Fibroblast of gingiva (primary cell): ENCODE data around the gene NPVF.
A peak's percentile ranks its signal among the peaks of the same experiment; 100 is the strongest.

Source experiments
- DNase-seq: peaks from one replicate; pipeline ENCODE4 v3.0.0-alpha.2; 2011; ENCODE audit warnings: low read depth

NPVF gene

DNA sequence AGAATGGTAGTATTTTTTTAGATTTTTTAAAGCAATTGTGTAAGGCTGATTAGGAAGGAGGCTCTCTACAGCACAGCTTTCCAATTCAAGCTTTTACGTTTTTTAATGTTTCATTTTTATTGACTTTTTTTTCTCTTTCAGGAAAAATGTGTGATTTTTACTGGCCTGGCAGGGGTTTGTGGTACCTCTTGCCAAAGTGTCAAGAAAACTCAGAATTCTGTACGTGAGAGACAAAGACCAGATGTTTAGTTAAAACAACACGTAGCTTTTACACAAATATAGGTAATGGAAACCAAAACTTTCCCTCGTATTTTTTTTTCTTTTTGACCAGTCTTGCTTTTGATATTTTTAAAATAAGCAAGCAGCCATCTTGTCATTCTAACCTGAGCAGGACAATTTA, 6.0 kb upstream of the NPVF start:
- DNase-seq, result no peak

DNA sequence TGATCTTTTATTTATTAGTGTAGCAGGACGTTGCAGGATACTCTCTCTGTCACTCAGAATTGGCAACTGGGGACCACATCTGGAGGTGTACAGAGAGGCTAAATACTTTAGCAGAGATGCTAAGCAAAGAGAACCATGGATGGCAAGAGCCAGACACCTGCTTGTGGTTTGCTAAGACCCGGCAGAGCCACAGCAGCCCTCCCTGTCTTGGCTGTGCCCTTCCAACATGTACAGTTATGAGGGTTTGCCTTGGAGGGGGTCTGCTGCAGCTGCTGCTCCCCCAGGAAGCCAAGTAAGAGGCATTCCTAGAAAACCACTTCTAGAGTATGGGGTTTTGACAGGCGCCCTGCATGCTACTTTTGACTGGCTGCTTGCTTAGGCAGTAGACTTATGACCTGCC, 5.1 kb downstream of the NPVF start:
- DNase-seq, result no peak

DNA sequence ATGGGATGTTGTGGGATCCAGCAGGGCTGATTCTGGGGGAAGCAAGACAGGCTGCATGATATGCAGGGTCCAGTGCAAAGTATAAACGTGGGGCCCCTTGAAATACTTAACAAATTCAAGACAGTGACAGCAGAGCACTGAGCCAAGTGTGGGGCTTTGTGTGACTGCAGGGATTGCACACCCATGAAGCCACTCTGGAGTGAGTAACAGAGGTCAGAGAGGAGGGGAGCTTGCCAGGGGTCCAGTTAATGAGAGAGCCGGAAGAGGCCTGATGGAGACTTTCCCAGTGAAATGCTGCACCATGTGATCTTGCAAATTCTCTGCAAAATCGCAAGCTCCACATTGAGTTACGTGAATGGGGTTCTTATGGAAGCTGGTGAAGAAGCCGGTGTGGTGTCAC, 5.6 kb downstream of the NPVF start:
- no peak for DNase-seq

DNA sequence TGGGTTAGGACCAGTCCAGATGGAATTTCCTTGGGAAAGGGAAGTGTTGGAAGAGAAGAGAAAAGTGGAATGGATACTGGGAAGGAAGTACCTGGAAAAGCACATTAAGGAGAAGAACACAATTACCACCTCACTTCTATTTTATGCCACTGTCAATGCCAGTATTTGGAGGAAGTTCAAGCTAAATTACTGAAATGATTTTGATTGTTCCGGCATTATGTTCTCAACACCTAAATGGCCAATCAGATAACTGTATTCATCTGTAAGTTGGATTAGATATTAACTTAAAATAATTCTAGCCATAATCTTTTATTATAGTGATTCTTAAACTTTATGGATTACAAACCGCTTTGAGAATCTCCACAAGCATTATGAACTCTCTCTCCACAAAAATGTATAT, 7.3 kb downstream of the NPVF start:
- DNase-seq, result no peak

DNA sequence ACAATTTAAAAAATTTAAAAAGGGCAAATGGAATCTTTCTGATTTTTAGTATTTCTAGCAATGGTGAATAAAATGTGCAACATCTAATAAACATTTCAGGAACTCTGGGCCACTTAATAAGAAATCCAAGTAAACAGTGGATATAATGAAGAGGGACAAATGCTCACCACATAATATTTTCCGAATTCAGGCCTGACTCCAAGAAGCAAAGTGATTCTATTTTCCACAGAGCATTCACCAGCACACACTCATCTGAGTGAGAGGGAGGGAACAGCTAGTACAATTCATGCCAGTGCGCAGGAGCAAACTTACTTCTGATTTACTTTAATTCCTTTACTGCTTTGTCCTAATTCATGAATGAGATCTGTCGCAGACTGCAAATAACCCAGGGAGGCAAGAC, 10.1 kb downstream of the NPVF start:
- no peak for DNase-seq

DNA sequence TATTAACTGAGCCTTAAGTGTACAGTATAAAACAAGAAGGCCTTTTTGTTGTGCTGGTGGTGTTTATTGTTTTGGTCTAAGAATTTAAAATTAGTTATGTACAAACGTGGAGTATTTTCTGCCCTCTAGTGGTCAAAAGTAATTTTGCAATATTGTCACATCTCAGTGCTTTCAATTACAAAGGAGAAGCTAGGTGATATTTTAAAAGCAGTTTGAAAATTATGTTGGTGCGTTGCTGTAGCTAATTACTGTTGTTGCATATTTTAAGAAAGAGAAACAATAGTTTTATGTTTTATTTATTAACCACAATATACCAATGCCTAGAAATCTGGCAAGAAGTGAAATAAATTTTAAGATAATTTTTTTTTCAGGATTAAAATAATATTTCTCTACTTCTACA, 11.4 kb downstream of the NPVF start:
- DNase-seq, result peak; percentile 24

DNA sequence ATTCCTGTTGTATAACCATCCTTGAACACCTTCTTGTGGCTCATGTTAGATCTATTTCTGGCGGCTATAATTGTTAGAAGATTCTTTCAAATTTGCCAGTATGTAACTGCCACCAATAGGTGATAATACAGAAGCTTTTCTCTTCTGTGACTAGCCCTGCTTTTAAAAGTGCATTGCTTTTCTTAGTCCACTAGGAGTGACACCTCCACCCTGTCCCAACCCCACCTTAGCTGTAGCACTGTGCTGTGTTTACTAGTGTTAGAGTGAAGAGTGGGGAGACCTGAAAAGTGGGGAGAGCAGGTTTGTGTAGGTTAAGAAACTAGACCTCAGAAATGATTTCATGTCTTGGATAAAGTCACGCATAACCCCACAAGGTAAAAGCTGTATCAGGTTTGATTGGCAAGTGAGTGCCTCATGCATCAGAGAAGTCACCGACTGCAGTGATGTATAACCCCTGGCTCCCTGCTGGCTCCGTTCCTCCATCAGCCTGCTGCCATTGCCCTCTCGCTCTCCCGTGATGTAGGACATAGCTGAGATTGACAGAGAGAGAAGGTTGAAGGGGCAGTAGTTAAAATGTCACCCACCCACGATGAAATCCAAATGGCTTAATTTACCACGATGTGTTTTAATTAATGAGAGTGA, 12.5 kb downstream of the NPVF start:
- DNase-seq, result no peak

DNA sequence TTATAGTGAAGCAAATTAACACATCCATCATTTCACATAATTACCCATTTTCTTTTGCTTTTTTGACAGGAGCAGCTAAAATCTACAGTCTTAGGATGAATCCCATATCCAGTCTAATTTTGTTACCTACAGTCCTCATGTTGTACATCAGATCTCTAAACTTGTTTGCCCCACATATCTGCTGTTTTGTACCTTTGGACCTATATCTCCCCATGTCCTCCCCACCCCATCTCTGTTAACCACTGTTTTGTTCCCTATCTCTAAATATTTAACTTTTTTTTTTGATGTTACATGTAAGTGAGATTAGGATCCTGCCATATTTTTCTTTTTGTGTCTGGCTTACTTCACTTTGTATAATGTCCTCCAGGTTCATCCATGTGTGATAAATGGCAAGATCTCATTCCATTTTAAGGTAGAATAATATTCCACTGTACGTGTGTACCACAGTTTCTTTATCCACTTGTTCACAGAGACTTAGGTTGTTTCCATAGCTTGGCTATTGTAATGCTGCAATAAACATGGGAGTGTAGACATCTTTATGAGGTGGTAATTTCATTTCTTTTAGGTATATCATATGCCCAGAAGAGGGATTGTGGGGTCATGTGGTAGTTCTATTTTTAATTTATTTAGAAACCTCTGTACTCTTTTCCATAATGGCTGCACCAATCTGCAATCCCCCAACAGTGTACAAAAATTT, 19.6 kb downstream of the NPVF start:
- DNase-seq, result no peak

DNA sequence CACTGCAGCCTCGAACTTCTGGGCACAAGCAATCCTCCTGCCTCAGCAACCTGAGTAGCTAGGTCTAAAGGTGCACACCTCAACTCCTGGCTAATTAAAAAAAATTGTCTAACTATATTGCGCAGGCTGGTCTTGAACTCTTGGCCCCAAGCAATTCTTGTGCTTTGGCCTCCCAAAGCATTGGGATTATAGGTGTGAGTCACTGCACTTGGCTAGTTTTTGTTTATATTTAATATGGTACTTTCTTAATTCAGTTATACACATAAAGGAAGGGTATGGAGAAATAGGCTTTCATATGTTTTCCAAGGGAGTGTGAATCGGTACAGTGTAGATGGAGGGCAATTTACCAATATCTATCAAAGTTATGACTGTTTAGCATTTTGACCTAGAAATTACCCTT, 20.4 kb downstream of the NPVF start:
- no peak for DNase-seq

DNA sequence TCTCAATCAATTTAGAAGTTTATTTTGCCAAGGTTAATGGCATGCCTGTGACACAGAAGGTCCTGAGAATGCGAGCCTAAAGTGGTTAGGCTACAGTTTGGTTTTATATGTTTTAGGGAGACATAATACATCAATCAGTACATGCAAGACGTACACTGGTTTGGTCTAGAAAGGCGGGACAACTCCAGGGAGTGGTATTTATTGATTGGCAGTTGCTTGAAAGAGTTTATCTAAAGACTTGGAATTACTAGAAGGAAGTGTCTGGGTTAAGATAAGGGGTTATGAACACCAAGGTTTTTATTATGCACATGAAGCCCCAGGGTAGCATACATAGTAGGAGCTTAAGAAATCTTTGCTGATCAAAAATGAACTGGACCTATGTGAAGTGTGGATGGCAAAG, 21.5 kb downstream of the NPVF start:
- DNase-seq, result no peak

DNA sequence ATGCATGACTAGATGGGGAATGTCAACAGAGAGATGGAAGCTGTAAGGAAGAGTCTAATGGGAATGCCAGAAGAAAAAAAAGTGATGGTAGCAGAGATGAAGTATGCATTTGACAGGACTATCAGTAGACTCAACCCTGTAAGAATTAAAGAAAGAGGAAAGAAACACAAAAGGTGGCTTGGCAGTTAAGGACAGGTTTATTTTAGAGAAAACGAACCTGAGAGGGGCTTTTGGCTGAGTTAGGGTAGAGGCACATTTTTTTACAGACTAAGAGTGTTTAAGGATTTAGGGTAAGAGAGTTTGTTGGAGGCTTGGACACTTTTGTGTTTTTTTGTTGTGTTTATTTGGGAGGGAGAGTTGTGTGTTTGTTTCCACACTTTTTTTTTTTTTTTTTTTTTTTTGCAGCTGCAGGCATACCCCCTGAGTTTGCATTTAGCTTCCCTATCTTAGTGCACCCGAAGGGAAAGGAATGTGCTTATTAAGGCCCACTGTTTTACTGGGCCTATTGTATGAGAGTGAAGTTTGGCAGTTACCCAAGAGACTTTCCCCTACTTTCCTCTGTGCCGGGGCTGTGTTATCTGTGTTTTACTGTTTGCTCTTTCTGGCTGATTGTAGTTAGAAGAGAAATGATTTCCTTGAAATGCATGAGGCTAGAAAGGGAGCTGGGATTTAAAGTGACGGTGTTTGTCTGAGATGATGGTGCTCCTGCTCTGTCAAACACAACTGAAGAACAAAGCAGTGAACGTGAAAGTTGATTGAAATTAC, 32.0 kb downstream of the NPVF start:
- DNase-seq, result no peak

DNA sequence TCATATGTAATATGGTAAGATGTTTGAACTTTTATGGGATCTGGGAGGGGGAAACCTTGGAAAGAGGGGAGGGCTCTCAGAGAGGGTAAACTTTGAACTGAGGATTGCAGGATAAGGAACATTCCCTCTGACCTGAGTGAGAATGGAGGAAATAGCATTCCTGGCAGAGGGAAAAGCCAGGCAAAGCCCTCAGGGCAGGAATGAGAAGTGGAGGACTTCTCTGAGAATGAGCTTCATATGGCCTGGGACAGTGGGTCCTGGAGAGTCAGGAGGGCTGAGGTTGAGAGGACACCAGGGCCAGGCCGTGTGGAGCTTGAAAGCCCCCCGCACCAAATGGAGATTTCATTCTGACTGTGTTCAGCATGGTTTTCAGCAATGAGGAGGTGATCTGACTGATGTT, 34.2 kb downstream of the NPVF start:
- no peak for DNase-seq

DNA sequence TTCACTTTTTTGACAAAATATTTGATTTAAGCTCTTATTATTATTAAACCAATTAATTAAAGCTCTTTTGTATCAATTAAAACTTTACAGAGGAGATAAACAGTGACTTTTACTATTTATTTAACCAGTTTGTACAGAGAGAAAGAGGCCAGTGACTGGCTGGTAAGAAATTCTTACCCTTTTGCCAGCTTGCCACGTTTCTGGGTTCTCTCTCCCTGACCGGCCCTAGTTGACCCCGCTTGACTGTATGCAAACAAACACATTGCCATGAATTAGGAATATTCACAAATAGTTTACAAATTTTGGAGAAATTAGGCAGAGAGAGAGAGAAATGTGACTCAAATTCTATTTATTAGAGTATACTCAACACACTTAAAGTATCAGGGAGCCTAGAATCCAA, 36.2 kb downstream of the NPVF start:
- DNase-seq, result no peak

DNA sequence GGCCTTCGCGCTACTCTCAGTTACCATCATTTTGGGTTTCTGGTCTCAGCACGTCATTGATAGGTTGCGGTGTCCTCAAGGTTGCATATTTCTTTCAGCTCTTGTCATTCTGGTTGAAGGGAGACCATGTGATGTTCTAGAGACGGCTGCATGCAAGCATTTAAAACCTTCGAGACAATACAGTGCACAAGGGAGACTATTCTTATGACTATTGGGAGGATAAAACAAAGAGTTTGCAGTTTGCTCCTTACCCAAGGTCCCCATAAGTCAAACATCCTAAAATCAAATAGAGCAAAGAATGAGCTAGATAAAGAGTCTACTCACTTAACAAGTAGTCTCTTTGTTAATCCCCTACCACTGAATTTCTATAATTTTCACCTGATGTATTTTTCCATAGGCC, 39.1 kb downstream of the NPVF start:
- no peak for DNase-seq

DNA sequence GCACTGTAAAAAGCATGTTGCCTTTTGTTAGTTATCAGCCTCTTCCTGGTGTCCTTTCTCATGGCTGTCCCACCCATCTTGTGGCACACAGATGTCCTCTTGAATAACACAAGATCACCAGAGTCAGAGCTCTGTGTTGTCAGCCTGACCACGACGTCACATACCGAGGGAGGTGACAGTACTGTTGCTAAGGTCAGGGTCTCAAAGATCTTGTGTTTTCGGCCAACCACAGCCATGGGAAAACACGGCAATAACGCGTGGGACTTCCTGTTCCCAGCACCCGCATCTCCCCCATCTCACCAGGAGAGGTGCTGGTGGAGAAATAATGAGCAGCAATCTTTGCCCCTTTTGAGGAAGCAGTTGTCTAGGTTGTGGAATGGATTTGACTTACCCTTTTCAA, 40.4 kb downstream of the NPVF start:
- DNase-seq, result no peak

DNA sequence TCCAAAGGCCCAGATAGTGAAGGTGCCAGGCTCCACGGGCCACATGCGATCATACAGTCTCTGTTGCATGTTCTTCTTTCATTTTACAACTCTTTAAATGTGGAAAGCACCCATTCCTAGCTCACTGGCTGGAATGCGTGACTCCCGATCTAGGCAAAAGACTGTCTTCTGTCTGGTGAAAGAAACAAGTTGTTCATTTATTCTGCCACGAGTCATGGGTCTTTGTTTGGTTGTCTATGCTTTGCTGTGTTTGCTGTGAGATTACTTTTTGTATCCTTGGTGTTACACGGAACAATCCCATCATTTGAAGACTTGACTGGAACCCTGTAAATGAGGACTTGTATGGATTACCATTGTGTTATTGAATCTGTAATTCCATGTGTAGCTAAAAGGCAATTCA, 41.9 kb downstream of the NPVF start:
- DNase-seq, result no peak

DNA sequence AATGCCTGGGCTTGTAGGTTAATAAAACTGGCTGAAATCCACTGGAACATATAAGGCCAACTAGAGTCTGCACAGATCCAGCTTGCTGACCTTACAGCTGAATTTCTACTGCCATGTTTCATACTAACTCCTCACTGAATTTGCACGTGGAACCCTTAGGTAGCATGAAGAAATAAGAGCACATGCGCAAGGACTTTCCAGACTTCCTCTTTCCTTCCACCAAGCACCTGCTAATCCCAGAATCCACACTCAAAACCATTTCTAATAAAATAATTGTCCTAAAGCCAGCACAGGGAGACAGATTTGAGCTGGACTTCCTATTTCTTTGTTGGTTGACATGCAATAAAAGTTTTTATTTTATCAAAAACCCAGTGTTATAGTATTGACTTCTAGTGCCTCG, 46.8 kb downstream of the NPVF start:
- DNase-seq, result no peak

DNA sequence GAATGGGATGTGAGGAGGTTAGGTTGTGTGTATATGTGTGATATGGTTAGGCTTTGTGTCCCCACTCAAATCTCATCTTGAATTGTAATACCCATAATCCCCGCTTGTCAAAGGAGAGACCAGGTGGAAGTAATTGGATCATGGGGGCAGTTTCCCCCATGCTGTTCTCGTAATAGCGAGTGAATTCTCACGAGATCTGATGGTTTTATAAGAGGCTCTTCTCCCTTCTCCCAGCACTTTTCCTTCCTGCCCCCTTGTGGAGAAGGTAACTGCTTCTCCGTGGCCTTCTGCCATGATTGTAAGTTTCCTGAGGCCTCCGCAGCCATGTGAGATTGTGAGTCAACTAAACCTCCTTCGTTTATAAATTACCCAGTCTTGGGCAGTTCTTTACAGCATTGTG, 47.3 kb downstream of the NPVF start:
- no peak for DNase-seq

DNA sequence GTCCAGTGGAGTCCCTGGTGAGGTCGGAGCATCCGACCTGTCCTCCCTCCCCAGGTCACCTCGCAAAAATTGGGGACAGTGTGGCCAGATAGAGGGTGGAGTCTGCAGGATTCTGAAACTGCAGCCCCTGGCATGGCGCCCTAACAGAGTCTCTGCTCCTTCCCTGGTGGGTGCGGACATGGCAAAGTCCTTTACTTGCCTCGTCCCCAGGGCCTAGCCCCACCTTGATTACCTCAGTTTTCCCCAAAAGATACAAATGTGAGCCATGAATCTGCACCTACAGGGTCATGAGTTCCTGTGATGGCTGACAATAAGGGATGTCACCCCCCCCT, 47.7 kb downstream of the NPVF start:
- DNase-seq, result no peak

DNA sequence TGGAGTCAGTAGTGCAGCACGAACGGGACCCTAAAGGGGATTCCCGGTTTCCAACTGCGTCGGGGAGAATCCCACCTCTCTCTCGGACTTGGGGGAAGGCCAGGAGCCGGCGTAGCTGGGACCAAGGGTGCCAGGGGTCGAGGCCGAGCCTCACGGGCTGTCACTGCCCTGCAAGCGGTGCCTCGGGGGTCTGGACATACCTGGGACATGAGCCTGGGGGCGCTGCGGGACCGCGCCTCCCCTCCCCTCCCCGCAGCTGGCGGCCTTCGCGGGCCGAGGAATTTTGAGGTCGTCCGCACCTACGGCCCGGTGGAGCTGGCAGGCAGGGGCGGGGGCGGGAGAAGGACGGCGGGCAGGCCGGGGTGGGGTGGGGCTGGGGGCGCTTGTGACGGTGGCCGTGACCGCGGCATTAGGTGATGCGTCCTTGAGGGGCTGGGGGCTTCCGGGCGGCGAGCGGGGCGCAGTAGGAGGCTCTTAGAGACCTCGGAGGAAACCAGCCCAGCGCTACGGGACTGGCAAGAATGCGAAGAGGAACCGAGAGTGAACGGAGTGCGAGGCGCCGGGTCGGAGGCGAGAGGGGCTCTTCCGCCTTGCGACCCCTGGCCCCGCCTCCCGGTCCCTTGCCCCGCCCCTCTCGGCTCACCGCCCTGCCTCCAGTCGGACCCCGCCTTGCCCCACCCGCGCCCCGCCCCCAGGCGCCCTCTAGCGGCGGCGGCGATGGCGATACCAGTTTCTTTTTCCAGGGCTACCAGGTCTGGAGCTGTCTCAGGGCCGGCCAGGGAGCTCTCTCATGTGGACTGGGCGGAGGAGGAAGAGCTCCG, 48.3 kb downstream of the NPVF start:
- peak; percentile 78 for DNase-seq

DNA sequence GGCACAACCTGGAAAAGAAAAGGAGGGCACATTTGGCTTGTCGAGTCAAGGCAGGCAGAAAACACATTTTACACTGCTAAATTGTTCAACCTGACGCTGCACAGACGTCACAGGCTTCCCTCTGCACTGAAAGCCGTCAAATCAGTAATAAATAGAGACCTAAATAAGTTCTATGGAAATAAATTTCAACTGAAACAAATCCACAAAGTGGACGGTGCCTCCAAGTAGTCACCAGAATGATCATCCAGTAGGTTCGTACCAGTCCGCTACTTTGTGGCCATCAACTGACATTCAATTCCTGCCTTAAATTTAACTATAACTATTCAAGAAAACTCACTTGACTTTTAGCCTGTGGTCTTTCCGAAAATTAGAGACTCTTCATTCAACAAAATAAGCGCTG, 49.0 kb downstream of the NPVF start:
- no peak for DNase-seq
